HEK293 (cell line): ENCODE data around the gene PNMA8A.
"Not testable (repeated sequence)": the region's sequence is repeated elsewhere in the genome, so short reads cannot be mapped to it uniquely, and the experiment has no call there.

Experiments
- CTCF ChIA-PET: fragments of 350-600 bp; formaldehyde crosslinking; extraction: SDS; loops from one replicate; lab custom pipeline; 2021; ENCODE audit warnings: antibody characterized with exemption; lab: Yijun Ruan, JAX
- POLR2A ChIA-PET: fragments of 300-600 bp; formaldehyde crosslinking; extraction: SDS; loops from one replicate; lab custom pipeline; 2020; ENCODE audit warnings: antibody characterized with exemption, inconsistent platforms; lab: Yijun Ruan, JAX
- H3K27ac ChIP-seq: fragments of 200-500 bp; sonication (Bioruptor generic); 2 replicates; pipeline ENCODE4 v1.5.1; 2014; ENCODE audit warnings: low read depth, low read length, control low read depth, inconsistent platforms; ENCODE audit errors: extremely low read depth
- H3K36me3 ChIP-seq, 2 experiments: fragments of 200-500 bp in 1 of 2; sonication (Bioruptor generic) in 1 of 2; 1 replicate in 1 of 2; 2 replicates in 1 of 2; pipeline ENCODE4 v1.5.1; 2014 to 2017; ENCODE audit warnings: inconsistent platforms in 2 of 2, low read length in 2 of 2; ENCODE audit not compliant: control insufficient read depth in 2 of 2, insufficient read depth in 1 of 2
- H3K4me1 ChIP-seq: fragments of 200-500 bp; sonication (Bioruptor generic); 2 replicates; pipeline ENCODE4 v1.5.1; 2014; ENCODE audit warnings: mild to moderate bottlenecking, low read length, inconsistent platforms; ENCODE audit not compliant: control insufficient read depth, insufficient read depth
- H3K4me3 ChIP-seq: 2 replicates; pipeline ENCODE4 v1.5.1; 2011; ENCODE audit warnings: low read depth, mild to moderate bottlenecking, control low read depth, low read length, moderate library complexity
- H3K9me3 ChIP-seq: fragments of 200-500 bp; sonication (Bioruptor generic); 2 replicates; pipeline ENCODE4 v1.5.1; 2014; ENCODE audit warnings: low read depth, low read length, inconsistent platforms; ENCODE audit not compliant: control insufficient read depth, insufficient read depth
- GLI4 ChIP-seq: fragments of 450-650 bp; formaldehyde crosslinking; IDR thresholded peaks from 2 replicates; pipeline ENCODE4 v1.5.1; 2016; ENCODE audit warnings: missing biosample characterization, missing genetic modification characterization
- SP7 ChIP-seq: fragments of 450-650 bp; formaldehyde crosslinking; IDR thresholded peaks from 2 replicates; pipeline ENCODE4 v1.5.1; 2016; ENCODE audit warnings: missing biosample characterization, missing genetic modification characterization
- ZBTB6 ChIP-seq: fragments of 450-650 bp; formaldehyde crosslinking; IDR thresholded peaks from 2 replicates; pipeline ENCODE4 v1.5.1; 2017; ENCODE audit warnings: missing biosample characterization, missing genetic modification characterization
- ZNF112 ChIP-seq: fragments of 450-650 bp; formaldehyde crosslinking; IDR thresholded peaks from 2 replicates; pipeline ENCODE4 v1.5.0; 2017; ENCODE audit warnings: missing biosample characterization, missing genetic modification characterization
- ZNF146 ChIP-seq: fragments of 450-650 bp; formaldehyde crosslinking; IDR thresholded peaks from 2 replicates; pipeline ENCODE4 v1.5.1; 2016; ENCODE audit warnings: missing biosample characterization, missing genetic modification characterization
- ZNF239 ChIP-seq: fragments of 450-650 bp; formaldehyde crosslinking; IDR thresholded peaks from 2 replicates; pipeline ENCODE4 v1.5.1; 2016; ENCODE audit warnings: missing biosample characterization, missing genetic modification characterization
- ZNF366 ChIP-seq: fragments of 450-650 bp; formaldehyde crosslinking; conservative IDR thresholded peaks from 2 replicates; pipeline ENCODE4 v1.5.1; 2016; ENCODE audit warnings: missing biosample characterization, missing genetic modification characterization
- ZNF555 ChIP-seq: fragments of 450-650 bp; formaldehyde crosslinking; conservative IDR thresholded peaks from 2 replicates; pipeline ENCODE4 v1.5.1; 2017; ENCODE audit warnings: missing biosample characterization, mild to moderate bottlenecking, missing genetic modification characterization, inconsistent platforms
- ZNF692 ChIP-seq: fragments of 450-650 bp; formaldehyde crosslinking; IDR thresholded peaks from 2 replicates; pipeline ENCODE4 v1.5.1; 2016; ENCODE audit warnings: missing biosample characterization, missing genetic modification characterization
- TF ChIP-seq, protein P1 (sequence below): fragments of 450-650 bp; formaldehyde crosslinking; IDR thresholded peaks from 2 replicates; pipeline ENCODE4 v1.5.1; 2016; ENCODE audit warnings: missing biosample characterization, missing genetic modification characterization

Gene PNMA8A

GRCh38 chr19:46435009-46435408 lies 36.4 kb downstream of the PNMA8A start:
- ChIA-PET CTCF (interaction anchor here (1.3 kb wide), 1 partner anchor 18 kb away, joined by 3 read pairs; no protein-coding TSS in a partner anchor), POLR2A (no interaction called here)
- H3K36me3 ChIP-seq: no peaks in the 10 kb centered on the region
- no peak for TF ChIP-seq ZNF692
- no peak for TF ChIP-seq ZNF239 (tag by site-specific recombination)
- TF ChIP-seq ZNF146 (tag by site-specific recombination): no peak
- 0 out of 2 replicates have a peak, but pooled peaks have one; percentile 12 for TF ChIP-seq SP7 (tag by site-specific recombination)
- no peak for TF ChIP-seq GLI4
- H3K4me1 ChIP-seq: no peaks in the 10 kb centered on the region
- no peak overlapping the region for H3K27ac ChIP-seq
- no peak overlapping the region for H3K4me3 ChIP-seq
- no peaks in the 10 kb centered on the region for H3K9me3 ChIP-seq

DNA sequence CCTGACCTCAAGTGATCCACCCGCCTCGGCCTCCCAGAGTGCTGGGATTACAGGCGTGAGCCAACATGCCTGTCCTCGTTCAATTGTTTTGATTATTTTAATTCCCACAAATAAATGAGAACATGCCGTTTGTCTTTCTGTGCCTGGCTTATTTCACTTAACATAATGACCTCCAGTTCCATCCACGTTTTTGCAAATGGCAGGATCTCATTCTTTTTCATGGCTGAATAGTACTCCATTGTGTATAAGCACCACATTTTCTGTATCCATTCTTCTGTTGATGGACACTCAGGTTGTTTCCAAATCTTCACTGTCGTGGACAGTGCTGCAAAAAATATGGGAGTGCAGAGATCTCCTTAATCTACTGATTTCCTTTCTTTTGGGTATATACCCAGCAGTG lies 37.9 kb downstream of the PNMA8A start:
- H3K4me3 ChIP-seq, POLR2A ChIA-PET, H3K27ac ChIP-seq, H3K36me3 ChIP-seq, H3K4me1 ChIP-seq, H3K9me3 ChIP-seq: not testable (repeated sequence)
- TF ChIP-seq, protein P1, sequence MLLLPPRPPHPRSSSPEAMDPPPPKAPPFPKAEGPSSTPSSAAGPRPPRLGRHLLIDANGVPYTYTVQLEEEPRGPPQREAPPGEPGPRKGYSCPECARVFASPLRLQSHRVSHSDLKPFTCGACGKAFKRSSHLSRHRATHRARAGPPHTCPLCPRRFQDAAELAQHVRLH: 0 out of 2 replicates have a peak, but pooled peaks have one; percentile 68
- peak; percentile 98 for TF ChIP-seq ZNF146 (tag by site-specific recombination)
- CTCF ChIA-PET: interaction anchor here (0.6 to 3.1 kb wide), 5 partner anchors 16 to 75 kb away, joined by 3 to 25 read pairs (median 4); no protein-coding TSS in a partner anchor

DNA sequence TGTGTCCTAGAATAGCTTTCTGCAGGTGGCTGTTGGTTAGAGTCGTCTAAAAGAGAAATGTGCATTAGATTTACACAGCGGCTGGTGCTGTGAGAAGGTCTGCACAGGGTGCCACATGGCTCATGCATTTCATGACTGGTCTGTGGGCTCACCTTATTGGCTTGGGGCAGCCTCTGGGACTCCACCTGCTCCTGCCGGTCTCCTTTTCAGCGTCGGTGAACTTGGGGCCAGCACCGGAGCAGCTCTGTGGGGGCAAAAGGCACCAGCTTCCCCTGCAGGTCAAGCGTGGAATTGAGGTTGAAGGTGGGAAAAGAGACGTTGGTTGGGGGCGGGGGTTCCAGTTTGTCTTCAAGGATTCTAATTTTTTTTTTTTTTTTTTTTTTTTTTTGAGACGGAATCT lies 39.5 kb downstream of the PNMA8A start:
- no peak for TF ChIP-seq ZBTB6
- no peak for TF ChIP-seq ZNF555 (tag by site-specific recombination)
- no peaks in the 10 kb centered on the region for H3K36me3 ChIP-seq
- POLR2A ChIA-PET: interaction anchor here (0.7 to 1.4 kb wide), 2 partner anchors 19 to 235 kb away, joined by 5 to 7 read pairs; partner anchors contain the start of gene CCDC8
- no peak overlapping the region for H3K4me3 ChIP-seq
- no peaks in the 10 kb centered on the region for H3K9me3 ChIP-seq
- no peak overlapping the region for H3K27ac ChIP-seq
- CTCF ChIA-PET: interaction anchor here (0.6 to 3.1 kb wide), 7 partner anchors 15 to 291 kb away, joined by 3 to 25 read pairs (median 3); no protein-coding TSS in a partner anchor
- no peaks in the 10 kb centered on the region; the same call in 1 of the 2 replicates for H3K4me1 ChIP-seq

GRCh38 chr19:46429999-46430398 lies 41.4 kb downstream of the PNMA8A start:
- POLR2A ChIA-PET: interaction anchor here (0.6 kb wide), 1 partner anchor 22 kb away, joined by 3 read pairs; no protein-coding TSS in a partner anchor
- TF ChIP-seq ZNF366 (tag by site-specific recombination) (peak; percentile 47; the same call in 1 of the 2 replicates), ZNF112 (tag by site-specific recombination) (no peak)
- CTCF ChIA-PET: no interaction called here

More at GRCh38 chr19:46429999-46430398, 41.4 kb downstream of the PNMA8A start:
- no peaks in the 10 kb centered on the region for H3K9me3 ChIP-seq
- no peak overlapping the region for H3K27ac ChIP-seq
- H3K4me1 ChIP-seq: peaks cover 7% of the 10 kb centered on the region
- H3K36me3 ChIP-seq: no peaks in the 10 kb centered on the region
- no peak overlapping the region for H3K4me3 ChIP-seq
